ENCODE results near the gene FAM219B.

DNA sequence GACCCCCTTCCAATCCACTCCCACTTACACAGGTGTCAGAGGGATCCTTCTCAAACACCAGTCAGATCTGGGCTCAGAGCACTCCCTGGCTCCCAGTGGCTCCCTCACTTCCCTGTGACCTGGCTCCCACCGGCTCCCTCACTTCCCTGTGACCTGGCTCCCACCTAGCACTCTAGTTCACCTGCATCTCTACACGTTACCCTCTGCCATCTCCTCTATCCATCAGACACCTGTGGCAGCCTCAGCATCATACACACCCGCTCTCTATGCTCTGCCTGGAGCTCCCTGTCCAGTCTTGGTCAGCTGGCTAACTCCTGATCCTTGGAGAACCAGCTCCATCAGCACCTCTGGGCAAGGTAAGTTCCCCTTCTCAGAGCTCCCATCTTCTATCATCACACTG lies 44.4 kb upstream of the FAM219B start:
- TF ChIP-seq EZH2 (IDR thresholded peaks at IDR 0.05) (no peak), POLR2AphosphoS5 (IDR thresholded peaks at IDR 0.05; ENCODE audit: borderline replicate concordance, low read depth, low read length) (no peak), FOXP2 (optimal IDR thresholded peaks at IDR 0.05; ENCODE audit: control extremely low read depth, extremely low read length, insufficient read depth) (no peak)

Measured in SK-N-MC (cell line).